Brain microvascular endothelial cell (primary cell): ENCODE measurements around the gene SOD3.

Experiments used
- DNase-seq: peaks from one replicate; pipeline ENCODE4 v3.0.0-alpha.2; 2020
- H3K27ac ChIP-seq: fragments of 250-450 bp; sonication (Bioruptor Pico); 2 replicates; pipeline ENCODE4 v1.5.1; 2020; ENCODE audit warnings: mild to moderate bottlenecking, moderate library complexity
- H3K27me3 ChIP-seq: fragments of 250-450 bp; sonication (Bioruptor Pico); replicated peaks from 2 replicates; pipeline ENCODE4 v1.5.1; 2020; ENCODE audit warnings: mild to moderate bottlenecking
- H3K36me3 ChIP-seq: fragments of 250-450 bp; sonication (Bioruptor Pico); replicated peaks from 2 replicates; pipeline ENCODE4 v1.5.1; 2020; ENCODE audit warnings: mild to moderate bottlenecking
- H3K4me3 ChIP-seq: 2 replicates; pipeline ENCODE4 v1.5.1; 2011; ENCODE audit warnings: low read depth, mild to moderate bottlenecking, control low read depth, low read length, moderate library complexity
- CTCF ChIP-seq: IDR thresholded peaks from 2 replicates; pipeline ENCODE4 v1.5.1; 2011; ENCODE audit warnings: low read depth, mild to moderate bottlenecking, moderate library complexity, low read length, control low read depth, inconsistent platforms; ENCODE audit errors: missing control alignments
- in situ Hi-C: cut with HindIII; loops from 2 replicates; pipeline ENCODE4 v1.10.0; 2017; ENCODE audit warnings: low sequenced_read_pairs, low pct_ligation_motif_present

Gene SOD3

GRCh38 chr4:24800325-24800895, 5.0 kb downstream of the SOD3 start:
- no peak overlapping the region for H3K27ac ChIP-seq
- no peak for TF ChIP-seq CTCF
- peak overlapping the region; percentile 37 for H3K4me3 ChIP-seq
- no peak for DNase-seq
- no peaks in the 10 kb centered on the region for H3K36me3 ChIP-seq
- in situ Hi-C loops = no loop called here
- H3K27me3 ChIP-seq = no peaks in the 10 kb centered on the region

GRCh38 chr4:24801136-24801855, 5.9 kb downstream of the SOD3 start:
- in situ Hi-C loops = no loop called here
- Histone ChIP-seq H3K36me3 (no peaks in the 10 kb centered on the region), H3K27ac (no peak overlapping the region), H3K27me3 (no peaks in the 10 kb centered on the region), H3K4me3 (no peak overlapping the region)
- DNase-seq = no peak
- TF ChIP-seq CTCF = no peak

GRCh38 chr4:24802648-24803047, 7.3 kb downstream of the SOD3 start:
- no peak overlapping the region for H3K27ac ChIP-seq
- no peaks in the 10 kb centered on the region for H3K27me3 ChIP-seq
- H3K36me3 ChIP-seq = no peaks in the 10 kb centered on the region
- TF ChIP-seq CTCF = no peak
- in situ Hi-C loops = no loop called here
- no peak overlapping the region for H3K4me3 ChIP-seq
- no peak for DNase-seq

GRCh38 chr4:24805067-24805466, 9.7 kb downstream of the SOD3 start:
- Histone ChIP-seq H3K27me3 (no peaks in the 10 kb centered on the region), H3K36me3 (no peaks in the 10 kb centered on the region), H3K4me3 (no peak overlapping the region), H3K27ac (no peak overlapping the region)
- no peak for TF ChIP-seq CTCF
- no peak for DNase-seq
- in situ Hi-C loops = no loop called here

GRCh38 chr4:24805566-24805965, 10.2 kb downstream of the SOD3 start:
- Histone ChIP-seq H3K27ac (no peak overlapping the region), H3K4me3 (no peak overlapping the region), H3K36me3 (no peaks in the 10 kb centered on the region), H3K27me3 (no peaks in the 10 kb centered on the region)
- DNase-seq = no peak
- in situ Hi-C loops = no loop called here
- no peak for TF ChIP-seq CTCF
